ENCODE data around the gene TRAF3IP1.
A peak's percentile ranks its signal among the peaks of the same experiment; 100 is the strongest.
"Not testable (repeated sequence)": the region's sequence is repeated elsewhere in the genome, so short reads cannot be mapped to it uniquely, and the experiment has no call there.

TRAF3IP1 gene

GRCh38 chr2:238313991-238314350, 6.3 kb upstream of the TRAF3IP1 start:
- DNase-seq = no peak

GRCh38 chr2:238314576-238314975, 5.7 kb upstream of the TRAF3IP1 start:
- DNase-seq = no peak

GRCh38 chr2:238315031-238315595, 5.2 kb upstream of the TRAF3IP1 start:
- no peak for DNase-seq

GRCh38 chr2:238320648-238321281, 447 bp downstream of the TRAF3IP1 start:
- DNase-seq = peak in 2 of 3 donors; percentile 12 to 33

- DNase-seq = no peak
These were observed 1.1 kb downstream of the TRAF3IP1 start for GRCh38 chr2:238321467-238321866.

- no peak for DNase-seq
These were observed 1.7 kb downstream of the TRAF3IP1 start for GRCh38 chr2:238322001-238322411.

GRCh38 chr2:238324248-238324647, 3.9 kb downstream of the TRAF3IP1 start:
- not testable (repeated sequence) for DNase-seq

- no peak for DNase-seq
These were observed 5.4 kb downstream of the TRAF3IP1 start for GRCh38 chr2:238325694-238326093.

- DNase-seq = no peak
These were observed 6.6 kb downstream of the TRAF3IP1 start for GRCh38 chr2:238326801-238327365.

GRCh38 chr2:238327751-238328150, 7.4 kb downstream of the TRAF3IP1 start:
- DNase-seq = no peak

GRCh38 chr2:238330391-238330790, 10.1 kb downstream of the TRAF3IP1 start:
- no peak for DNase-seq

- DNase-seq = no peak
These were observed 11.6 kb downstream of the TRAF3IP1 start for GRCh38 chr2:238331916-238332315.

GRCh38 chr2:238334885-238335284, 14.6 kb downstream of the TRAF3IP1 start:
- no peak for DNase-seq

GRCh38 chr2:238335591-238335990, 15.3 kb downstream of the TRAF3IP1 start:
- not testable (repeated sequence) for DNase-seq

GRCh38 chr2:238336151-238336550, 15.8 kb downstream of the TRAF3IP1 start:
- no peak for DNase-seq

- DNase-seq = no peak
These were observed 16.6 kb downstream of the TRAF3IP1 start for GRCh38 chr2:238336793-238337444.

- DNase-seq = no peak
These were observed 17.5 kb downstream of the TRAF3IP1 start for GRCh38 chr2:238337846-238338245.

GRCh38 chr2:238338710-238339394, 18.5 kb downstream of the TRAF3IP1 start:
- no peak for DNase-seq

- no peak for DNase-seq
These were observed 19.1 kb downstream of the TRAF3IP1 start for GRCh38 chr2:238339395-238339780.

- DNase-seq = no peak
These were observed 19.5 kb downstream of the TRAF3IP1 start for GRCh38 chr2:238339814-238340213.

GRCh38 chr2:238341536-238341935, 21.2 kb downstream of the TRAF3IP1 start:
- DNase-seq = no peak

- no peak for DNase-seq
These were observed 23.7 kb downstream of the TRAF3IP1 start for GRCh38 chr2:238344035-238344434.

GRCh38 chr2:238344517-238344916, 24.2 kb downstream of the TRAF3IP1 start:
- DNase-seq = no peak

Data from suppressor macrophage treated with lipopolysaccharide for 1 hour (primary cell).